Transverse colon (tissue), 4 donors: Measurements from ENCODE around the gene KMT2C. TPM values are rescaled to one million over a fixed set of nuclear protein-coding genes. Genes with fewer than 3 reads are reported as not detected.
"Not testable (repeated sequence)": the region's sequence is repeated elsewhere in the genome, so short reads cannot be mapped to it uniquely, and the experiment has no call there.

ENCODE experiments used
- DNase-seq: peaks from one replicate; pipeline ENCODE4 v3.0.0-alpha.2; 2019
- H3K27ac ChIP-seq, 4 donors: fragments of 200-600 bp; sonication (generic); 2 replicates each; pipeline ENCODE4 v1.5.1; 2016 to 2018; ENCODE audit warnings: inconsistent platforms in 4 of 4
- H3K27me3 ChIP-seq: fragments of 200-600 bp; sonication (generic); 2 replicates; pipeline ENCODE4 v1.5.1; 2017; ENCODE audit warnings: inconsistent platforms
- H3K36me3 ChIP-seq, 4 donors: fragments of 200-600 bp; sonication (generic); 2 replicates each; pipeline ENCODE4 v1.5.1; 2017 to 2019; ENCODE audit warnings: inconsistent platforms in 4 of 4
- H3K4me1 ChIP-seq, 4 donors: fragments of 200-600 bp; sonication (generic); 2 replicates each; pipeline ENCODE4 v1.5.1; 2017 to 2020; ENCODE audit warnings: inconsistent platforms in 4 of 4
- H3K4me3 ChIP-seq, 4 donors: fragments of 200-600 bp; sonication (generic); 1 replicate in 1 of 4; 2 replicates in 3 of 4; pipeline versions ENCODE4 v1.5.1 to v1.6.1; 2017 to 2019; ENCODE audit warnings: inconsistent platforms in 4 of 4
- H3K9me3 ChIP-seq, 2 donors: fragments of 200-600 bp; sonication (generic); 2 replicates each; pipeline ENCODE4 v1.5.1; 2017 to 2019; ENCODE audit warnings: inconsistent platforms in 2 of 2
- CTCF ChIP-seq, 5 experiments: fragments of 200-600 bp in 3 of 5; fragments of 450-650 bp in 2 of 5; sonication (generic) in 3 of 5; IDR thresholded peaks; 1 replicate in 2 of 5; 2 replicates in 3 of 5; pipeline ENCODE4 v1.5.1; 2016 to 2017; ENCODE audit warnings: antibody characterized with exemption in 5 of 5, inconsistent platforms in 3 of 5, mild to moderate bottlenecking in 2 of 5, moderate library complexity in 1 of 5
- EP300 ChIP-seq: sonication (generic); formaldehyde crosslinking; IDR thresholded peaks from one replicate; pipeline ENCODE4 v1.6.1; 2017; ENCODE audit warnings: antibody characterized with exemption, low read depth
- POLR2A ChIP-seq: fragments of 450-650 bp; IDR thresholded peaks from one replicate; pipeline ENCODE4 v1.6.1; 2016; ENCODE audit warnings: antibody characterized with exemption, mild to moderate bottlenecking, moderate library complexity
- POLR2AphosphoS5 ChIP-seq, 3 donors: sonication (generic); formaldehyde crosslinking; IDR thresholded peaks; one replicate each; pipeline ENCODE4 v1.6.1; 2016; ENCODE audit warnings: antibody characterized with exemption in 3 of 3
- WGBS, 2 donors: methylation state at CpG; one replicate each; pipeline ENCODE4 v1.1.5; 2018; ENCODE audit warnings: low coverage in 1 of 2; 5-methylcytosine and 5-hydroxymethylcytosine counted together
- in situ Hi-C, 4 donors: fragments of 200-750 bp; cut with MboI; loops; one replicate each; pipeline versions ENCODE4 v1.15.0 to v1.15.1; 2017; ENCODE audit warnings: low sequenced_read_pairs in 3 of 4, low pct_ligation_motif_present in 1 of 4, low pct_unique_long_range_greater_than_20kb in 1 of 4
- intact Hi-C: fragments of 100-400 bp; cut with DNase I; formaldehyde crosslinking; loops from one replicate; pipeline ENCODE4 v1.15.1; 2023; ENCODE audit warnings: low total_unique reads
- total RNA-seq, 4 donors: library from RNA; depleted of rRNA; stranded (reverse); fragments of >200 nt; gene quantifications; one replicate each; pipeline ENCODE4 v1.1.0, GENCODE V29; 2016

The KMT2C gene
- total RNA-seq, 4 donors from 2014 or later, result 72.6 to 99.5 (median 83.8) TPM

DNA sequence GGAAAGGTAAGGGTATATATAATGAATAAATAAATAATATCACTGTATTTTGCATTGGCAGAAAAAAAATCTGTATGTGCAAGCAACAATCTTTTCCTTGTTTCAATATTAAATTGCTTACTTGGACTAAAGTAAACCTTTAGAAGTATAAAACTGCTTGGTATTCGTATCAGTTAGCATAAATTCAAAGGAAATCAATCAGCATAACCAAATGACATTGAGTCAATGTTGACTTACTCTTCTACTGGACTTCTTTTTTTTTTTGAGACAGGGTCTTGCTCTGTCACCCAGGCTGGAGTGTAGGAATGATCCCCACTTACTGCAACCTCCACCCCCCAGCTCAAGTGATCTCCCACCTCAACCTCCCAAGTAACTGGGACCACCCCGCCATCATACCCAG lies 42.3 kb upstream of the KMT2C start:
- 82 to 94% methylated on average over 2 of the region's 2 CpGs for WGBS, 2 donors
- Histone ChIP-seq H3K4me1 (no peaks in the 10 kb centered on the region), H3K27ac (no peak overlapping the region), H3K27me3 (no peaks in the 10 kb centered on the region), H3K36me3 (no peaks in the 10 kb centered on the region), H3K9me3 (no peaks in the 10 kb centered on the region), H3K4me3 (no peak overlapping the region)
- no peak for DNase-seq
- intact Hi-C loops, result no loop called here
- TF ChIP-seq EP300 (no peak), POLR2A (no peak), CTCF (IDR thresholded peaks at IDR 0.05) (no peak), POLR2AphosphoS5 (IDR thresholded peaks at IDR 0.05) (no peak)
- in situ Hi-C loops, result no loop called here

GRCh38 chr7:152477079-152477478 lies 41.3 kb upstream of the KMT2C start:
- H3K36me3 ChIP-seq, result no peaks in the 10 kb centered on the region
- no peak for TF ChIP-seq POLR2A
- no peak for TF ChIP-seq EP300
- TF ChIP-seq CTCF (IDR thresholded peaks at IDR 0.05), result no peak
- TF ChIP-seq POLR2AphosphoS5 (IDR thresholded peaks at IDR 0.05), result no peak
- no peak overlapping the region for H3K27ac ChIP-seq
- intact Hi-C loops, result no loop called here
- no peak overlapping the region for H3K4me3 ChIP-seq
- 93% methylated on average over 2 of the region's 2 CpGs; no CpG with 5 or more reads in 1 of the 2 donors for WGBS, 2 donors
- no peaks in the 10 kb centered on the region for H3K9me3 ChIP-seq
- no peaks in the 10 kb centered on the region for H3K4me1 ChIP-seq
- H3K27me3 ChIP-seq, result no peaks in the 10 kb centered on the region
- in situ Hi-C loops, result no loop called here
- DNase-seq, result no peak

- no peak overlapping the region for H3K27ac ChIP-seq
- no peaks in the 10 kb centered on the region for H3K4me1 ChIP-seq
- 78 to 100% methylated on average over 2 to 3 of the region's 3 CpGs for WGBS, 2 donors
- in situ Hi-C loops, result no loop called here
- no peaks in the 10 kb centered on the region for H3K9me3 ChIP-seq
- no peaks in the 10 kb centered on the region for H3K27me3 ChIP-seq
- H3K4me3 ChIP-seq, result no peak overlapping the region
- H3K36me3 ChIP-seq, result no peaks in the 10 kb centered on the region
- TF ChIP-seq POLR2A (no peak), POLR2AphosphoS5 (IDR thresholded peaks at IDR 0.05) (no peak), CTCF (IDR thresholded peaks at IDR 0.05) (no peak), EP300 (no peak)
- intact Hi-C loops, result no loop called here
- DNase-seq, result no peak
These were observed 40.7 kb upstream of the KMT2C start for GRCh38 chr7:152476551-152476950.

- intact Hi-C loops, H3K27ac ChIP-seq, DNase-seq, H3K9me3 ChIP-seq, H3K36me3 ChIP-seq, H3K27me3 ChIP-seq, H3K4me1 ChIP-seq, H3K4me3 ChIP-seq: not testable (repeated sequence)
- WGBS, 2 donors, result 94 to 100% methylated on average over 1 to 8 of the region's 8 CpGs
- in situ Hi-C loops, result loop anchor here in 1 of 4 donors (25.0 kb wide), 1 partner anchor 216 kb away; the partner anchor contains the start of gene XRCC2
These were observed 35.3 kb upstream of the KMT2C start for GRCh38 chr7:152471023-152471620.

- in situ Hi-C loops, result loop anchor here in 1 of 4 donors (25.0 kb wide), 1 partner anchor 217 kb away; the partner anchor contains the start of gene XRCC2
- 66 to 71% methylated on average over 3 to 7 of the region's 7 CpGs for WGBS, 2 donors
- H3K27ac ChIP-seq, H3K4me1 ChIP-seq, H3K36me3 ChIP-seq, DNase-seq, H3K4me3 ChIP-seq, intact Hi-C loops, H3K27me3 ChIP-seq, H3K9me3 ChIP-seq: not testable (repeated sequence)
These were observed 34.6 kb upstream of the KMT2C start for GRCh38 chr7:152470251-152471022.

DNA sequence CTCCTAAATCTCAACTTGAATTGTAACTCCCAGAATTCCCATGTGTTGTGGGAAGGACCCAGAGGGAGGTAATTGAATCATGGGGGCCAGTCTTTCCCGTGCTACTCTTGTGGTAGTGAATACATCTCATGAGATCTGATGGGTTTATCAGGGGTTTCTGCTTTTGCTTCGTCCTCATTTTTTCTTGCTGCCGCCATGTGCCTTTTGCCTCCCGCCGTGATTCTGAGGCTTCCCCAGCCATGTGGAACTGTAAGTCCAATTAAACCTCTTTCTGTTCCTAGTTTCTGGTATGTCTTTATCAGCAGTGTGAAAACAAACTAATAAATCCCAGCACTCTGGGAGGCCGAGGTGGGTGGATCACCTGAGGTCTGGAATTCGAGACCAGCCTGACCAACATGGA lies 33.8 kb upstream of the KMT2C start:
- H3K36me3 ChIP-seq, H3K27me3 ChIP-seq, DNase-seq, H3K9me3 ChIP-seq, H3K4me1 ChIP-seq, H3K4me3 ChIP-seq, H3K27ac ChIP-seq, intact Hi-C loops: not testable (repeated sequence)
- WGBS, 2 donors, result 83 to 89% methylated on average over 5 to 7 of the region's 7 CpGs
- in situ Hi-C loops, result loop anchor here in 1 of 4 donors (25.0 kb wide), 1 partner anchor 218 kb away; the partner anchor contains the start of gene XRCC2
